HEK293T (cell line): ENCODE data around the gene CXCL5.

Experiments used
- CTCF ChIA-PET: fragments of 350-600 bp; formaldehyde crosslinking; extraction: SDS; loops from one replicate; lab custom pipeline; 2021; ENCODE audit warnings: antibody characterized with exemption, inconsistent platforms; lab: Yijun Ruan, JAX
- POLR2A ChIA-PET: fragments of 350-600 bp; formaldehyde crosslinking; extraction: SDS; loops from one replicate; lab custom pipeline; 2020; ENCODE audit warnings: antibody characterized with exemption, inconsistent platforms; lab: Yijun Ruan, JAX
- DNase-seq: peaks from one replicate; pipeline ENCODE4 v3.0.0; 2012; ENCODE audit warnings: mixed read lengths; ENCODE audit errors: extremely low spot score
- ARNT ChIP-seq: fragments of 450-650 bp; IDR thresholded peaks from 2 replicates; pipeline ENCODE4 v1.6.1; 2017; ENCODE audit warnings: mild to moderate bottlenecking
- BHLHE40 ChIP-seq: fragments of 450-650 bp; IDR thresholded peaks from 2 replicates; pipeline ENCODE4 v1.6.1; 2016; ENCODE audit warnings: mild to moderate bottlenecking, moderate library complexity, borderline replicate concordance
- CTBP1 ChIP-seq: fragments of 450-650 bp; IDR thresholded peaks from 2 replicates; pipeline ENCODE4 v1.6.1; 2016; ENCODE audit warnings: borderline replicate concordance
- ELF4 ChIP-seq: fragments of 450-650 bp; IDR thresholded peaks from 2 replicates; pipeline ENCODE4 v1.6.1; 2017; ENCODE audit warnings: antibody characterized with exemption
- FOXA1 ChIP-seq: fragments of 450-650 bp; IDR thresholded peaks from 2 replicates; pipeline ENCODE4 v1.6.1; 2016; ENCODE audit warnings: mild to moderate bottlenecking
- FOXK2 ChIP-seq: fragments of 450-650 bp; IDR thresholded peaks from 2 replicates; pipeline ENCODE4 v1.6.1; 2016; ENCODE audit warnings: mild to moderate bottlenecking
- FOXM1 ChIP-seq: fragments of 450-650 bp; IDR thresholded peaks from 2 replicates; pipeline ENCODE4 v1.6.1; 2017; ENCODE audit warnings: mild to moderate bottlenecking, borderline replicate concordance
- HDGF ChIP-seq: fragments of 450-650 bp; IDR thresholded peaks from 2 replicates; pipeline ENCODE4 v1.6.1; 2017; ENCODE audit warnings: antibody characterized with exemption, borderline replicate concordance
- L3MBTL2 ChIP-seq: fragments of 450-650 bp; conservative IDR thresholded peaks from 2 replicates; pipeline ENCODE4 v1.6.1; 2016; ENCODE audit warnings: mild to moderate bottlenecking
- LEF1 ChIP-seq: fragments of 450-650 bp; IDR thresholded peaks from 2 replicates; pipeline ENCODE4 v1.6.1; 2017; ENCODE audit warnings: mild to moderate bottlenecking, borderline replicate concordance
- NFRKB ChIP-seq: fragments of 450-650 bp; IDR thresholded peaks from 2 replicates; pipeline ENCODE4 v1.6.1; 2016; ENCODE audit warnings: mild to moderate bottlenecking, moderate library complexity
- SP1 ChIP-seq: fragments of 450-650 bp; IDR thresholded peaks from 2 replicates; pipeline ENCODE4 v1.6.1; 2017
- SUZ12 ChIP-seq: fragments of 450-650 bp; IDR thresholded peaks from 2 replicates; pipeline ENCODE4 v1.6.1; 2016; ENCODE audit warnings: mild to moderate bottlenecking
- TARDBP ChIP-seq: fragments of 450-650 bp; IDR thresholded peaks from 2 replicates; pipeline ENCODE4 v1.6.1; 2016
- ZNF384 ChIP-seq: fragments of 450-650 bp; IDR thresholded peaks from 2 replicates; pipeline ENCODE4 v1.6.1; 2016
- TF ChIP-seq, protein P1 (sequence below): fragments of 450-650 bp; IDR thresholded peaks from 2 replicates; pipeline ENCODE4 v1.6.1; 2016

Gene CXCL5

DNA sequence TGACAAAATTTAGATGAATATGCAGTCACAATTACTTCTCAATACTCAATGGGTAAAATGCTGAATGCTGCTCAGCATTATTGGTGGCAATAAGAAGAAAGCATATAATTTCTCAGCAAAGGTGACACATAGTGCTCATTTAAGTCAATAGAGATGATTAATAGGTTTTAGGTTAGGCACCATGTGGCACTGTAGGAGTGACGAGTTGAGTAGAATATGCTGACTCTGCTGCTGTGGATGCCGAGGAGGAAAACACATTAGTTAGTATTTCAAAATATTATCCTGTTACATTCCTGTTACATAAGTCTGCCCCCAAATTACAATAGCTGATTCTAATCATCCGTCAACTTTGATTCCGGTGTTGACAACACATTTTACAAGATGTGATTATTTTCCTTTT lies 13.7 kb upstream of the CXCL5 start:
- DNase-seq: no peak
- POLR2A ChIA-PET: no interaction called here
- CTCF ChIA-PET: no interaction called here
- no peak for TF ChIP-seq L3MBTL2
- TF ChIP-seq TARDBP: no peak
- TF ChIP-seq BHLHE40: no peak
- TF ChIP-seq SUZ12: no peak
- no peak for TF ChIP-seq ELF4
- no peak for TF ChIP-seq ZNF384
- no peak for TF ChIP-seq LEF1
- no peak for TF ChIP-seq CTBP1
- TF ChIP-seq FOXK2: no peak
- TF ChIP-seq SP1: no peak

DNA sequence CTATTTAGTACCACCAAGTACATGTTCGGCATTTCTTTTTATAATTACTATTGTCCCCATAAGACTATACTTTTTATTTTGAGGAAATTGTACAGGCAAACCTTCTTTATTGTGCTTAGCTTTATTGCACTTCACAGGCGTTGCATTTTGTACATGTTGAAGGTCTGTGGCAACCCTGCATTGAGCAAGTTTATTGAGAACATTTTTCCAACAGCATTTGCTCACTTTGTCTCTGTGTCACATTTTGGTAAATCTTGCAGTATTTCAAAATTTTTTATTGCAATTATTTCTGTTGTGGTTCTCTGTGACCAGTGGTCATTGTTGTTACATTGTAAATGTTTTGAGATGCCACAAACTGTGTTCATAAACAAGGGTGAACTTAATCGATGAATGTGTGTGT lies 10.8 kb upstream of the CXCL5 start:
- CTCF ChIA-PET: no interaction called here
- no peak for TF ChIP-seq ZNF384
- TF ChIP-seq FOXK2: no peak
- no peak for TF ChIP-seq FOXA1
- TF ChIP-seq ELF4: no peak
- TF ChIP-seq TARDBP: no peak
- no peak for TF ChIP-seq BHLHE40
- no peak for TF ChIP-seq FOXM1
- TF ChIP-seq L3MBTL2: no peak
- TF ChIP-seq LEF1: no peak
- no peak for TF ChIP-seq NFRKB
- TF ChIP-seq, protein P1, sequence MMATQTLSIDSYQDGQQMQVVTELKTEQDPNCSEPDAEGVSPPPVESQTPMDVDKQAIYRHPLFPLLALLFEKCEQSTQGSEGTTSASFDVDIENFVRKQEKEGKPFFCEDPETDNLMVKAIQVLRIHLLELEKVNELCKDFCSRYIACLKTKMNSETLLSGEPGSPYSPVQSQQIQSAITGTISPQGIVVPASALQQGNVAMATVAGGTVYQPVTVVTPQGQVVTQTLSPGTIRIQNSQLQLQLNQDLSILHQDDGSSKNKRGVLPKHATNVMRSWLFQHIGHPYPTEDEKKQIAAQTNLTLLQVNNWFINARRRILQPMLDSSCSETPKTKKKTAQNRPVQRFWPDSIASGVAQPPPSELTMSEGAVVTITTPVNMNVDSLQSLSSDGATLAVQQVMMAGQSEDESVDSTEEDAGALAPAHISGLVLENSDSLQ: no peak
- TF ChIP-seq SUZ12: no peak
- no peak for TF ChIP-seq ARNT
- no peak for TF ChIP-seq SP1
- no peak for TF ChIP-seq HDGF
- TF ChIP-seq CTBP1: no peak
- POLR2A ChIA-PET: no interaction called here
- DNase-seq: no peak

DNA sequence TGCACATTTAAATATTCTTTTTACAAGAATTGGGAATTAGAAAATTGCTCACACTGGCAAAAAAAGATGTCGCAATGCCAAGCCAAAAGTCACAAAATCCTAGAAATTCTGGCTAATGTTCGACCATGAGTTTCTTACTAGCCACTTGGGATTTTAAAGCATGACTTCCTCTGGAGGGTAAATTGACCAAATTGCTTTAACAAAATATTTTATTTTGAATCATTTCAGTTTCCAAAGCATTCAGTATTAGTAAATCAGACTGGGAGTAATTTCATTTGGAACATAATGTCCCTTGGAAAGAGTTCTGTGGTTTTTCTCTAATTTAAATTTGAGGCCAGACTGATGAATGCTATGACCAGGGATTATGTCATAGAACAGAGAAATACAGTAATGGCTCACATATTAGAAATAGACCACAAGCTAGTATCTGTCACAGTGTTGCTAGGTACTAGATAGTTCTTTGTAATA lies 7.6 kb upstream of the CXCL5 start:
- ChIA-PET CTCF (no interaction called here), POLR2A (no interaction called here)
- DNase-seq: no peak
- TF ChIP-seq L3MBTL2: no peak

DNA sequence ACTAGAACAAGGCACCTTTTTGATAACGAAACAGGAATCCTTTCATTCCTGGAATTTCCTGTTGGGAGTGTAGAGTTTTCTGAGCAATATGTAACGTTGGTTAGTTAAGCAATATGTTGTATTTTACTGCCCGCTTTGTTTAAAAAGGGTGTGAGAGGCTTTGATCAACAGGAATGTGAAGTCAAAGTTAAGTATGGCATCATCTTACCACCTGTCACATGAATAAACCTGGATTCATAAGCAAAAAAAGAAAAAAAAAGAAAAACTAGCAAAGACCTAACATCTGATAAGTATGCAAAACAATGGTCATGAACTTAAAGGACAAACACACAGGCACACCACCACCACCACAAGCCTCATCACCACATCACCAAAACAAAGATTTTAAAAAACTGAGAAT lies 7.1 kb upstream of the CXCL5 start:
- no peak for TF ChIP-seq ARNT
- TF ChIP-seq FOXM1: no peak
- no peak for TF ChIP-seq ZNF384
- TF ChIP-seq SP1: no peak
- TF ChIP-seq FOXA1: no peak
- no peak for TF ChIP-seq SUZ12
- TF ChIP-seq TARDBP: no peak
- TF ChIP-seq ELF4: no peak
- TF ChIP-seq CTBP1: no peak
- TF ChIP-seq BHLHE40: no peak
- TF ChIP-seq NFRKB: no peak
- no peak for DNase-seq
- ChIA-PET POLR2A (no interaction called here), CTCF (no interaction called here)

DNA sequence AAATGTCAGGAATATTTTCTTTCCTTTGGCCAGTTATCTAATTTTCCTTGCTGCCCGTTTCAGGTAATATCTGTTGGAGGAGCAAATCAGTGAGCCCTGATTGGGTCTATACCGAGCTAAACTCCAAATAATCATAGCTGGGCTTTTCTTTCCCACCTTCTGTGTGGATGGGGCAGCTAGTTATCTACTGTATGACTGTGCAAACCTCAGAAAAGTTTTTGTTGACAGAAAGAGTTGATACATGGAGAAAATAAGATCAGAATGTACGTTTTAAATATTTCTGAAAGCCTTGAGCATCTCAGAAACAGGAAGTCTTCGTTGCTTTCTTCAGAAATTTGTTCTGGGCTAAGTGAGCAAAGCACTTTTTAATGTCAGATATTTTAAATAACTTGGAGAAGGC lies 6.2 kb upstream of the CXCL5 start:
- POLR2A ChIA-PET: no interaction called here
- DNase-seq: no peak
- TF ChIP-seq TARDBP: no peak
- CTCF ChIA-PET: no interaction called here

DNA sequence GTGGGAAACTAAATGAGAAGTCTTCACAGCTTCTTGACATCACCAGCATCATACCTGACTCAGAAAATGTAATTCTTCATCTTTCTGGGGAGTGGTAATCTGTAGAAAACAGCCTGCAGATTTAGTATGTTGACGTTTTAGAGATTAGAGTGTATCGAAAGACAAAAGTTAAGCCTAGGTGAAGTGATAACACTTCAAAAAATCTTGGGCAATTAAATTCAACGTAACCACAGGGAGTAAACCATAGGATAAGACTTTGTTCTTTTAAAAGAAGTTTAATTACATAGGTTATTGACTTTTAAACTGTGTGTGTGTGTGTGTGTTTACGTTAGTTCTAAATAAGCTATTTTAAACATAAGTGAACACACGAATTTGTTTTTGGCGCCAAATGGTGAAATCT lies 1.8 kb upstream of the CXCL5 start:
- DNase-seq: no peak
- POLR2A ChIA-PET: no interaction called here
- CTCF ChIA-PET: no interaction called here
- TF ChIP-seq, protein P1: no peak
- TF ChIP-seq HDGF (no peak), ARNT (no peak), ELF4 (no peak), L3MBTL2 (no peak), LEF1 (no peak), FOXA1 (no peak), ZNF384 (no peak), FOXK2 (no peak), FOXM1 (no peak), SP1 (no peak), CTBP1 (no peak), NFRKB (no peak), SUZ12 (no peak), BHLHE40 (no peak), TARDBP (no peak)

DNA sequence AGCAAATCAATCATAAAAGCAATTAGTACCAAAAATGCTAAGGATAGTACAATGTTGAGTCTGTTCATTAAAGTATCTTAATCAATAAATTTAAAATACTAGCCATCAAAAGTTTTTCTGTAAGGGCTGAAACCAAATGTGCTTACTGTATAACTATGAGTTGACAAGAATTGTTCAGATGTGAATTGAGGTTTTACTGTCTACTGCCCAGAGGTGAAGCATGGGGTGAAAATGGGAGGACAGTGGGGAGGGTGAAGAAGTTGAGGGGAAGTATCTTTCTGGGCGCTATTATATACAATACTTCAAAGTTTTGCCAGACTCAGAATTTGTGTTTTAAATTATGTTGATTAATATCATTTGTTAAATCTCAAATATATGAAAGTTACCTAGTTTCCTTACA lies 6.4 kb downstream of the CXCL5 start:
- CTCF ChIA-PET: no interaction called here
- POLR2A ChIA-PET: no interaction called here
- TF ChIP-seq FOXA1: no peak
- no peak for TF ChIP-seq TARDBP
- no peak for TF ChIP-seq CTBP1
- TF ChIP-seq ZNF384: no peak
- TF ChIP-seq FOXK2: no peak
- TF ChIP-seq HDGF: no peak
- no peak for TF ChIP-seq BHLHE40
- no peak for TF ChIP-seq SUZ12
- TF ChIP-seq LEF1: no peak
- TF ChIP-seq, protein P1: no peak
- TF ChIP-seq ELF4: no peak
- DNase-seq: no peak
